Stimulated activated CD4-positive, alpha-beta T cell treated with anti-CD3 and anti-CD28 coated beads, Interleukin-4, amount 100 ng/mL, for 48 hours (primary cell): ENCODE data around the gene KDM2A.

Experiments
- DNase-seq, 2 donors: peaks; one replicate each; pipeline ENCODE4 v3.0.0-alpha.2; 2020; ENCODE audit warnings: low read depth in 2 of 2

Gene KDM2A

GRCh38 chr11:67301951-67302516, 183.0 kb downstream of the KDM2A start:
- no peak for DNase-seq

- DNase-seq: no peak
Measured at GRCh38 chr11:67302571-67303131, 183.6 kb downstream of the KDM2A start.

GRCh38 chr11:67303132-67303834, 184.2 kb downstream of the KDM2A start, which contains the start of gene SSH3:
Gene SSH3 (plus strand): TSS chr11:67303530. CDS start chr11:67303626, 96 bp downstream.
- no peak for DNase-seq

- DNase-seq: no peak
Measured at GRCh38 chr11:67303835-67304411, 184.9 kb downstream of the KDM2A start.

- DNase-seq: no peak
Measured at GRCh38 chr11:67304511-67305113, 185.5 kb downstream of the KDM2A start.

- DNase-seq: no peak
Measured at GRCh38 chr11:67306769-67307544, 187.9 kb downstream of the KDM2A start.

- DNase-seq: no peak
Measured at GRCh38 chr11:67307545-67308001, 188.5 kb downstream of the KDM2A start.
